Coronary artery (tissue), 2 donors: ENCODE data around the gene TNS3.

Source experiments
- DNase-seq: peaks from one replicate; pipeline ENCODE4 v3.0.0-alpha.2; 2017; ENCODE audit warnings: low spot score
- H3K27ac ChIP-seq, 2 donors: fragments of 200-600 bp; sonication (generic); one replicate each; pipeline ENCODE4 v1.5.1; 2016 to 2019
- H3K4me3 ChIP-seq: fragments of 200-600 bp; sonication (generic); 2 replicates; pipeline ENCODE4 v1.5.1; 2016; ENCODE audit warnings: mild to moderate bottlenecking, moderate library complexity
- TF ChIP-seq, protein P1 (sequence below): fragments of 200-600 bp; sonication (generic); IDR thresholded peaks from one replicate; pipeline ENCODE4 v1.5.1; 2019; ENCODE audit warnings: antibody characterized with exemption

TNS3 gene

DNA sequence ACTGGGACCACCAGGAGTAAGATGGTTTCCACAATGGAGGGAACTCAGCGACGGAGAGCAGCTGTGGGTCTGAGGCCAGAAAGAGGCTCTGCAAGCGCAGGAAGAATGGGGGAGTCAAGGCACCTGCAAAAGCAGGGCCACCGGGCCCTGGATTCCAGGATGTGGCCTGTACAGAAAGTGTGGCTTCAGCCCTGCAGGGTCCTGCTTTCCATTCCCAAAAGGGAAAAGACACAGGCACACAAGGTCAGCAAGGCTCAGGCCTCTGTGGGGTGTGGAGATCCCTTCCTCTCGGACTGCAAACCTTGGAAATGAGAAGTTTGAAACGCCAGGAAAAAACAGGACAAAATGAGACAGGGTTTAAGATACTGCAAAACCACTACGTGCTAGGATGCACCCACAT, 232.5 kb downstream of the TNS3 start:
- peak; percentile 46 for DNase-seq
- Histone ChIP-seq H3K4me3 (no peak overlapping the region), H3K27ac (no peak overlapping the region)
- TF ChIP-seq, protein P1, sequence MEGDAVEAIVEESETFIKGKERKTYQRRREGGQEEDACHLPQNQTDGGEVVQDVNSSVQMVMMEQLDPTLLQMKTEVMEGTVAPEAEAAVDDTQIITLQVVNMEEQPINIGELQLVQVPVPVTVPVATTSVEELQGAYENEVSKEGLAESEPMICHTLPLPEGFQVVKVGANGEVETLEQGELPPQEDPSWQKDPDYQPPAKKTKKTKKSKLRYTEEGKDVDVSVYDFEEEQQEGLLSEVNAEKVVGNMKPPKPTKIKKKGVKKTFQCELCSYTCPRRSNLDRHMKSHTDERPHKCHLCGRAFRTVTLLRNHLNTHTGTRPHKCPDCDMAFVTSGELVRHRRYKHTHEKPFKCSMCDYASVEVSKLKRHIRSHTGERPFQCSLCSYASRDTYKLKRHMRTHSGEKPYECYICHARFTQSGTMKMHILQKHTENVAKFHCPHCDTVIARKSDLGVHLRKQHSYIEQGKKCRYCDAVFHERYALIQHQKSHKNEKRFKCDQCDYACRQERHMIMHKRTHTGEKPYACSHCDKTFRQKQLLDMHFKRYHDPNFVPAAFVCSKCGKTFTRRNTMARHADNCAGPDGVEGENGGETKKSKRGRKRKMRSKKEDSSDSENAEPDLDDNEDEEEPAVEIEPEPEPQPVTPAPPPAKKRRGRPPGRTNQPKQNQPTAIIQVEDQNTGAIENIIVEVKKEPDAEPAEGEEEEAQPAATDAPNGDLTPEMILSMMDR = no peak

- no peak overlapping the region for H3K4me3 ChIP-seq
- H3K27ac ChIP-seq = no peak overlapping the region
- DNase-seq = no peak
- TF ChIP-seq, protein P1 = no peak
These were observed 234.0 kb downstream of the TNS3 start for GRCh38 chr7:47347816-47348385.

DNA sequence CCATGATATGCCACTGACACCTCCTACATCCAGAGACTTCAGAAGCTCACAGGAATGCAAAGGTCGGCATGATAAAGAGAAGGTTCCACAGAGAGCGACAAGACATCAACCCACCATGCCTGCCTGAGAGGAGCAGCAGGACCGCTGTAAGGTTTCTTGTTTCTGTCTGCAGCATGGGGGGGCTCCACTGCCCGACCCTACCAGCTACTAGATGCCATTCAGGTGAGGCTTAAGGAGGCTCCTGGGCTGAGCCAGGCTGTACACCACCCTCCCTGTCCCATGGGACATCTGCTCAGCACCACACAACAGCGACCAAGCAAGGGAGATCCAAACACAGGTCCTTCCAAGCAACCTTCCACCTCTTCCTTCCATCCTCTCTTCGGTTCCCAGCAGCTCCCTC, 234.6 kb downstream of the TNS3 start:
- Histone ChIP-seq H3K27ac (no peak overlapping the region), H3K4me3 (no peak overlapping the region)
- TF ChIP-seq, protein P1 = no peak
- DNase-seq = no peak

DNA sequence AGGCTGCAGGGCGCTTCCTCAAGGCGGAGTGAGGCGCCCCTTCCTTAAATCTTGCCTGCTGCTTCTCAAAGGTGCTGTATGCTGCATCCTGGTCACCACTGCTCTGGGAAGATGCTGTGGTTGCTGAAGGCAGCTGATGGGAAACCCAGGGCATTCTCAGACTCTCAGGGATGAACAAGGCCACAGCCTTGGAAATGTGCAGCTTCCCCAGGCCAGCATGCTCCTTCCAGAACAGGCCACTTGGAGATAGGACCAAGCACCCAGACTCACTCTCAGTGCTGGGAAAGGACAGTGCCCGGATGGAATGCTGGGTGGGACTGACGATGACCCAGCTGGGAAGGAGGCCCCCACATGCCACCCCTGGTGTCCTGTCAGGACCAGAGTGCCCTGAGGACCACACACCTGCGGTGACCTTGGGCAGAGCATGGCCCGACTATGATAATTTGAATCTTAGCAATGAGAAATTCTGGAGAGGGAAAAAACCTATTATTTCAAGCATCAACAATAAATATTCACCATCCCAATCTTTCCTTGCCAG, 235.5 kb downstream of the TNS3 start:
- peak; percentile 52 for DNase-seq
- TF ChIP-seq, protein P1 = no peak
- Histone ChIP-seq H3K27ac (no peak overlapping the region), H3K4me3 (no peak overlapping the region)

DNA sequence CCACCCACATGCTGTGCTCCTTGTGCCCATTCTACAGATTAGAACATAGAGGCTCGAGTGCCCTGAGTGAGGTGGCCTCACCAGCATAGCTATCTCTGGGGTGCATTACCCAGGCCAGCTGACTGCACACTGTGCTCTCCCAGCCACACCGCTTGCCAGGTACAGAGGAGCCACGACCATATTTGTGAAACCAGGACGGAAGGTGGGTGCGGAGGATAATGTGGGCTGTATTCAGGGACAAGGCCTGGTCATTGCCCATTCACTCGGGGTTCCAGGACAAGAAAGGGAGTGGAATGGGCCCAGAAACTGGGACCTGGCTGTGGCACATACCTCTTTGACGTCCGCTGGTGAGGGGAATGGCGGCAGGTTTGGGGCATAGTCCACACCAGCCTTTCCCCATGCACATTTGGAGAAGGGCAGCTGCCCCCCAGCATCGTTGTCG, 236.0 kb downstream of the TNS3 start:
- peak; percentile 47 for DNase-seq
- TF ChIP-seq, protein P1 = no peak
- Histone ChIP-seq H3K4me3 (no peak overlapping the region), H3K27ac (no peak overlapping the region)

GRCh38 chr7:47344171-47344955, 237.5 kb downstream of the TNS3 start:
- H3K27ac ChIP-seq = no peak overlapping the region
- peak; percentile 68 for DNase-seq
- H3K4me3 ChIP-seq = no peak overlapping the region
- TF ChIP-seq, protein P1 = no peak

DNA sequence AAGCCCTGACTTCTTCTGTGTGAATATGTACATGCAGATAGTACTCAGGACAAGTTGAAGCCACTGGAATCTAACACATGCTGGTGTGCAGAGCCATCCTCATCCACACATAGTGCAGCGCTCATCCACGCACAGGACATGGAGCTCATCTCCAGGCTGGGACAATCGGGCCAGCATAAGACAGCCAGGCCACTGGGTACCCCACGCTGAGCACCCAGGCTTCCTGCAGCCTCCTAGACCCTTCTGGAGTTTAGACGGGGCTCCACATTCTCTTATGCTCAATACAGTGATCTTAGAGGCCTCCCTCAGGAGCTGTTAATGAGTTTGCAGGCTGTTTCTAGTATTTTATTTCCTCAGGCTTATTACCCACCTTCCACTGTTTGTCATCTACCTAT, 238.9 kb downstream of the TNS3 start:
- DNase-seq = no peak
- no peak overlapping the region for H3K4me3 ChIP-seq
- TF ChIP-seq, protein P1 = no peak
- H3K27ac ChIP-seq = no peak overlapping the region
